B cell (primary cell): Measurements from ENCODE around the gene MAP1S.

Experiments used
- CTCF ChIP-seq: fragments of 200-600 bp; IDR thresholded peaks from one replicate; pipeline ENCODE4 v1.8.0; 2022; ENCODE audit warnings: antibody characterized with exemption, mild to moderate bottlenecking
- EZH2 ChIP-seq: IDR thresholded peaks from 2 replicates; pipeline ENCODE4 v1.6.1; 2012; ENCODE audit warnings: borderline replicate concordance, low read depth, mild to moderate bottlenecking, moderate library complexity, low read length; ENCODE audit not compliant: insufficient read depth, poor library complexity, severe bottlenecking

- TF ChIP-seq EZH2 (no peak), CTCF (no peak)
These were observed 56.9 kb downstream of the MAP1S start for GRCh38 chr19:17775991-17776803.
